H1 (cell line): ENCODE measurements around the gene MYH6. TPM values are rescaled to one million over a fixed set of nuclear protein-coding genes. Genes with fewer than 3 reads are reported as not detected.

ENCODE experiments used
- BCL11A ChIP-seq, 2 experiments: IDR thresholded peaks; one replicate each; pipeline ENCODE4 v1.6.1; 2011; ENCODE audit warnings: low read depth in 2 of 2, low read length in 2 of 2, mild to moderate bottlenecking in 2 of 2
- CBX5 ChIP-seq: fragments of 300-800, 300-1000 bp; sonication (generic); IDR thresholded peaks from 2 replicates; pipeline ENCODE4 v1.7.1; 2016; ENCODE audit warnings: antibody characterized with exemption, low read length, low read depth
- CEBPB ChIP-seq: IDR thresholded peaks from 2 replicates; pipeline ENCODE4 v1.6.1; 2012; ENCODE audit warnings: low read depth, low read length
- CHD1 ChIP-seq: IDR thresholded peaks from 2 replicates; pipeline ENCODE4 v1.6.1; 2012; ENCODE audit warnings: low read depth, low read length, improper control_type of control experiment
- CHD2 ChIP-seq: IDR thresholded peaks from 2 replicates; pipeline ENCODE4 v1.6.1; 2012; ENCODE audit warnings: low read length, improper control_type of control experiment
- CREB1 ChIP-seq: IDR thresholded peaks from 2 replicates; pipeline ENCODE4 v1.6.1; 2012; ENCODE audit warnings: inconsistent platforms
- CTCF ChIP-seq, 3 experiments: IDR thresholded peaks; 1 replicate in 2 of 3; 2 replicates in 1 of 3; pipeline versions ENCODE4 v1.5.1 to v1.6.1; 2011; ENCODE audit warnings: low read length in 3 of 3, mild to moderate bottlenecking in 3 of 3, inconsistent platforms in 2 of 3, low read depth in 1 of 3, moderate library complexity in 1 of 3; ENCODE audit not compliant: insufficient read depth in 1 of 3; ENCODE audit errors: control extremely low read depth in 1 of 3
- EGR1 ChIP-seq: IDR thresholded peaks from 2 replicates; pipeline ENCODE4 v1.6.1; 2011; ENCODE audit warnings: low read depth, low read length, borderline replicate concordance
- FOSL1 ChIP-seq: IDR thresholded peaks from 2 replicates; pipeline ENCODE4 v1.6.1; 2011; ENCODE audit warnings: mild to moderate bottlenecking, low read depth, low read length, moderate library complexity; ENCODE audit not compliant: insufficient read depth
- GABPA ChIP-seq: IDR thresholded peaks from 2 replicates; pipeline ENCODE4 v1.6.1; 2011; ENCODE audit warnings: mild to moderate bottlenecking, low read length, moderate library complexity, borderline replicate concordance; ENCODE audit not compliant: insufficient read depth
- GTF2F1 ChIP-seq: IDR thresholded peaks from 2 replicates; pipeline ENCODE4 v1.6.1; 2012; ENCODE audit warnings: low read depth, low read length, improper control_type of control experiment, borderline replicate concordance
- HDAC2 ChIP-seq, 2 experiments: fragments of 300-600 bp in 1 of 2; sonication (generic) in 1 of 2; IDR thresholded peaks; 2 replicates each; pipeline ENCODE4 v1.6.1; 2011 to 2012; ENCODE audit warnings: low read depth in 2 of 2, low read length in 2 of 2, mild to moderate bottlenecking in 2 of 2, moderate library complexity in 2 of 2, borderline replicate concordance in 1 of 2, inconsistent platforms in 1 of 2
- JUND ChIP-seq: IDR thresholded peaks from 2 replicates; pipeline ENCODE4 v1.6.1; 2011; ENCODE audit warnings: mild to moderate bottlenecking, improper control_type of control experiment, low read length
- KDM1A ChIP-seq: fragments of 200-600, 300-600 bp; sonication (generic); IDR thresholded peaks from 2 replicates; pipeline ENCODE4 v1.7.1; 2016; ENCODE audit warnings: mild to moderate bottlenecking, low read length, borderline replicate concordance
- RAD21 ChIP-seq, 2 experiments: IDR thresholded peaks in 1 of 2; conservative IDR thresholded peaks in 1 of 2; 2 replicates each; pipeline ENCODE4 v1.6.1; 2011; ENCODE audit warnings: low read depth in 2 of 2, low read length in 2 of 2, improper control_type of control experiment in 1 of 2, inconsistent platforms in 1 of 2, mild to moderate bottlenecking in 1 of 2, moderate library complexity in 1 of 2
- RFX5 ChIP-seq: IDR thresholded peaks from 2 replicates; pipeline ENCODE4 v1.6.1; 2011; ENCODE audit warnings: low read depth, low read length, improper control_type of control experiment, borderline replicate concordance
- RXRA ChIP-seq: IDR thresholded peaks from 2 replicates; pipeline ENCODE4 v1.6.1; 2011; ENCODE audit warnings: low read depth, mild to moderate bottlenecking, low read length, moderate library complexity; ENCODE audit not compliant: insufficient read depth
- SP1 ChIP-seq: IDR thresholded peaks from 2 replicates; pipeline ENCODE4 v1.6.1; 2011; ENCODE audit warnings: low read depth, low read length
- SP4 ChIP-seq: IDR thresholded peaks from 2 replicates; pipeline ENCODE4 v1.6.1; 2012; ENCODE audit warnings: low read length, inconsistent platforms
- SUZ12 ChIP-seq: fragments of 200-600 bp; sonication (generic); IDR thresholded peaks from 2 replicates; pipeline ENCODE4 v1.6.1; 2012; ENCODE audit warnings: mild to moderate bottlenecking, inconsistent platforms, low read length, moderate library complexity, mixed read lengths
- TEAD4 ChIP-seq: IDR thresholded peaks from 2 replicates; pipeline ENCODE4 v1.6.1; 2012; ENCODE audit warnings: low read depth, low read length, inconsistent platforms, mixed read lengths
- polyA plus RNA-seq, 7 experiments: library from polyadenylated mRNA; depleted of rRNA in 3 of 7; stranded (reverse) in 5 of 7; unstranded in 2 of 7; fragments of >200 nt in 5 of 7; fragments of 200-250 nt in 2 of 7; gene quantifications; 1 replicate in 5 of 7; 2 replicates in 1 of 7; 4 replicates in 1 of 7; pipeline versions ENCODE4 v1.2.1 to v1.2.3, GENCODE V29; 2011 to 2013; ENCODE audit warnings: missing spikeins in 2 of 7, mixed read lengths in 2 of 7
- total RNA-seq: library from RNA; stranded (reverse); fragmentation: NEBNext Ultra II Directional; extraction: Animal tissue kit (Norgen Biotek cat#: 25700); gene quantifications from 2 replicates; pipeline ENCODE4 v1.2.1, GENCODE V29; 2021

The MYH6 gene
- total and polyA plus RNA-seq, 2 of the 8 experiments (the other 6 are each of a cell fraction or from before 2014, with no cell fraction given) = 0.03 TPM; not detected in 1

GRCh38 chr14:23351681-23352505 is 56.2 kb downstream of the MYH6 start (continued):
- peak; percentile 26 to 39 (median 32); a peak in 3 of 4 replicates for TF ChIP-seq CTCF (IDR thresholded peaks at IDR 0.05; ENCODE audit: control extremely low read depth in 1 of 3, insufficient read depth in 1 of 3, low read depth in 1 of 3, low read length in 3 of 3)
- TF ChIP-seq JUND = no peak
- TF ChIP-seq SP1 = no peak
- no peak; a peak in 1 of 4 replicates for TF ChIP-seq HDAC2 (IDR thresholded peaks at IDR 0.05; ENCODE audit: borderline replicate concordance in 1 of 2, low read depth in 2 of 2, low read length in 2 of 2)
- TF ChIP-seq GTF2F1 = no peak
- TF ChIP-seq RAD21 (IDR thresholded peaks at IDR 0.05 in 1 of 2, conservative IDR thresholded peaks at IDR 0.05 in 1 of 2; ENCODE audit: low read depth in 2 of 2, low read length in 2 of 2) = peak in 1 of 2 experiments; percentile 33; a peak in 2 of 4 replicates
- TF ChIP-seq CHD2 = no peak
- TF ChIP-seq CREB1 = 0 out of 2 replicates have a peak, but pooled peaks have one; percentile 21
- TF ChIP-seq RFX5 = no peak
- no peak for TF ChIP-seq RXRA
- no peak for TF ChIP-seq CEBPB
- TF ChIP-seq TEAD4 = no peak
- no peak for TF ChIP-seq GABPA
- TF ChIP-seq SP4 = no peak
- TF ChIP-seq CHD1 = no peak
- TF ChIP-seq FOSL1 = no peak
- TF ChIP-seq SUZ12 = no peak
- TF ChIP-seq KDM1A = no peak
- no peak for TF ChIP-seq CBX5
- no peak for TF ChIP-seq EGR1
- no peak for TF ChIP-seq BCL11A (IDR thresholded peaks at IDR 0.05; ENCODE audit: low read depth in 2 of 2, low read length in 2 of 2)
